Femur (tissue), 1 donor: ENCODE measurements around the gene HOXC10.
A peak's percentile ranks its signal among the peaks of the same experiment; 100 is the strongest.

Source experiments
- DNase-seq: peaks from one replicate; pipeline ENCODE4 v3.0.0-alpha.2; 2017

HOXC10 gene

DNA sequence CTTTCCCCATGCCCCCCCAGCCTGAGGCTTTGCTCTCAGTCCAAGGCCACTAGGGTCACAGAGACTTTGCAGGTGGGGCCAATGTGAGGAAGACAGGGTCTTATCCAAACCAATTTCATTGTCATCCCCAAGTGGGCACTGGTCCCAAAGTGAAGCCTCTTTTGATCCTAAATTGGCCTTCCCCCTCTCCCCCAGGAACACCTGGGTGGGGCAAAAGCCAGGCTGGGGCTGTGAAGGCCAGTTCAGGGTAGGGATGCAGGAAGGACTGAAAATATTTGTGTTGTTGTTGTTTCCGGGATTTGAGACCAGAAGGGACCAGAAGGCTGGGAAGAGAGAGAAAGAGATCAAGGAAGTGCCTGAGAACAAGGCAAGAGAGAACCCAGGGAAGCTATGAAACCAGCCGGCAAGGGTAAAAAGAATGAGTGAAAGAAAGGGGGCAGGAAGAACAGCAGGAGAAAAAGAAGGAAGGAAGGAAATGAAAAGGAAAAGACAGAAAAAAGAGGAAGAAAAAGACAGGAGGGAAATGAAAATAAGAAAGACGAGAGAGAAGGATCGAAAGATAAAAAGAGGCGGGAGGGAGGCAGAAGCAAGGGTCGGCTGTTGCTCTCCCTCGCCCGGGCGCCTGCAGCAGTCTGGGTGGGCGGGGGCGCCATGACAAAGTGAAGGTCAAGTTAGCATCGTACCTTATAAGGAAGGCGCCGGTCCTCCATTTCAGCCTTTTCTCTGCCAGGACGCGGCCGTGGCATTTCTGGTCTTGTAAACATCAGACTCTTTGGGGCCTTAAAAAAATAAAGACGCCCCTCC, 19.5 kb upstream of the HOXC10 start:
- peak; percentile 81 for DNase-seq

DNA sequence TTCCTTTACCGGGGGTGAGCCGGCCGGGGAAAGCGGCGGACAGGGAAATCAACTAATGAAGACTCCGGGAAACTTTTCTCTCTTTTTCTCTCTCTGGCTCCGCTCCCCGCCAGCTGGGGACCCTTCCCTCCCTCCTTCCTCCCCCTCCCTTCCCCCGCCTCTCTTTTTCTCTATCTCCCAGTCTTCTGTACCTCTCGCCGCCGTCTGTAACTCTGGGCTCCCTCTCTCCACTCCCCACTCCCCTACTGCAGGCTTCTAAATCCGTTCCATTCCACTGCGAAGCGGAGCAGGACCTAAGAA, 18.9 kb upstream of the HOXC10 start:
- no peak for DNase-seq

DNA sequence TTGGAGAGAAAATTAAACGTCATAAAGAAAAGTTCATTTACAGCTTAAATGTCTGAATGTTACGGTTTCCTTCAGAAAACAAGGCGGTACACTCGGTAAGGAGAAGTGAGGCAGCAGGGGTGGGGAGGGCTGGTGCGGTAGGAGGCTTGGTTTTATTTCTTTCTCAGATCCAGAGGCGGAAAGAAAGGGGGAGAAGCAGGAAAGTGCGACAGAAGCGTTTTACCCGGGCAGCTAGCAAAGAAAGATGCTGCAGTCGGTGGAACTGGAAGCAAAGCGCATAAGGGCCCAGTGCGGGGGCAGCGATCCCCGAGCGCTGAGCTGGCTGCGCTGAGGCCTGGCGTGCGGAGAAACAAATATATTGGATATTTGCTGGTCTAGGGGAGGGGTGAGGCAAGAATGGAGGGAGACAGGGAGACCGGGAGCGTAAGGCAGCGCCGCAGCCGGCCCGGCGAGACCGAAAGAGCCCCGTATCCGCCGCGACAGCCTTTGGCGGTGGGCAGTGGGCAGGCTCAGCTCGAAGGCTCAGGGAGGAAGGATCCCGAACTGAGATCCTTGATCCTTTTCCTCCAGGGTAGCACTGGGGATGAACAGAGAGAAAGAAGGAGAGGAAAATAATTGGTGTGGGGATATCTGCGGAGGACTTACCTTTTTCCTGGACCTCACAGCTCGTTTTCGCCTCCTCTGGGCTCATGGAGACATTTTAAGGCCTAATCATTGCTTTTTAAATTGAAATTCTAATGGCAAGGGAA, 18.4 kb upstream of the HOXC10 start:
- DNase-seq, result peak; percentile 53

DNA sequence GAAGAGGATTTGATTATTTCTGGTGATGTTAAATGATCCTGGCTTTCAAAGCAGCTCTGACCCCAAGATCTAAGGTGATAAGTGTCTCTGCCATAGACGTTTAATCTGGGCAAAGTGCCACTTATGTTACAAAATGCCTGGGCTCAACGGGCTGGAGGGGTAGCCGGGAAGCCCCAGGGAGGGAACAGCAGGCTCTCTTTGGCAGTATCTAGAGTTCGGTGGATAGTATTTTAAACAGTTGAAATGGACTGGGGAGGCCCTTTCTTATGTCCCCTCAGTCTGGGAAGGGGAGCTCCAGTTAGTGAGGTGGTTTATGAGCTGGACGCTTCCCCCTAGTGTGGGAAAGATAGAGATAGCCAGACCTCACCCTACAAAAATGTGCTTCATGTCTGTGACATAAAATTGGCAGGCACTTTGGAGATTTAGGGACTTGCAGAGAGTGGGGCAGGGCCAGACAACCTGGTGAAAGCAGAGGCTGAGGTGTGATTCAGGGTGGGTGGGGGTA, 17.5 kb upstream of the HOXC10 start:
- DNase-seq, result no peak

DNA sequence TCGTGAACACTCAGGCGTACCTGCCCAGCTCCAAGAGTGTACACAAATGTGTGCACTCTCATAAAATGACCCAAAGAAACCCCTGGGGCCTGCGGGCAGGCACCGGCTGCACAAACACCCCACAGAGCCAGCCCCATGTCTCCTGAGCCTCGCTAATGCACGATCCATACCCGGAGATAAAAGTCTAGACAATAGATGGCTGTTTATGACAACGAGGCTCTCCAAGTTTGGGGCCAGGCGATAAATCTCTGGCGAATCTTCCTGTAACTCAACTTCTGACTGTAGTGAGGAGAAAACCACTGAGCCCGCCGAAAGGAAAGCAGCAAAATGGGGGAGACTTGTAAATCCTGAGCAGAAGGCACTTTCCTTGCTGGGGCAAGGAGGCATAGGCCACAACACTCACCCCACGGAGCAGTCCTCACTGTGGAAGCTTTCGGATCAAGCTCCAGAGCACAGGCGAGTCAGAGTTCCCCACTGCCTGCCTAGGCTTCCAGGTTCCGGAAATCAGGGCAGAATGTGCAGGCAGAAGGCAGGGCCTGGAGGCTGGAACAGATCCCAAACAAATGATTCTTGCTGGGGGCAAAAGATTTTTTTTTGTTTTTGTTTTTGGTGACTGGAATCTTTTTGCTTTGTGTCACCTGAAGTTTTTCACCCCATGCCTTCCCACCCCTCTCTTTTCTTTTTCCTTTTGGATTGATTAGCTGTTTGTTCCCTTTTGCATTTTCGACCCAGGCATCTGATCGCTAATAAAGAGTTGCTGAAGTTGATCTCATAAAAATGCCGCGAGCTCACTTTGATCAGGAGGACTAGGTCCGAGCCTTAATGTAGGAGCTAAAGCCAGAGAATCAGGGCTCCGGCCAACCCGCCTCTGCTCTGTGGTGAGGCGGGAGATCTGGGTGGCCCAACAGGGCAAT, 16.5 kb upstream of the HOXC10 start:
- no peak for DNase-seq

DNA sequence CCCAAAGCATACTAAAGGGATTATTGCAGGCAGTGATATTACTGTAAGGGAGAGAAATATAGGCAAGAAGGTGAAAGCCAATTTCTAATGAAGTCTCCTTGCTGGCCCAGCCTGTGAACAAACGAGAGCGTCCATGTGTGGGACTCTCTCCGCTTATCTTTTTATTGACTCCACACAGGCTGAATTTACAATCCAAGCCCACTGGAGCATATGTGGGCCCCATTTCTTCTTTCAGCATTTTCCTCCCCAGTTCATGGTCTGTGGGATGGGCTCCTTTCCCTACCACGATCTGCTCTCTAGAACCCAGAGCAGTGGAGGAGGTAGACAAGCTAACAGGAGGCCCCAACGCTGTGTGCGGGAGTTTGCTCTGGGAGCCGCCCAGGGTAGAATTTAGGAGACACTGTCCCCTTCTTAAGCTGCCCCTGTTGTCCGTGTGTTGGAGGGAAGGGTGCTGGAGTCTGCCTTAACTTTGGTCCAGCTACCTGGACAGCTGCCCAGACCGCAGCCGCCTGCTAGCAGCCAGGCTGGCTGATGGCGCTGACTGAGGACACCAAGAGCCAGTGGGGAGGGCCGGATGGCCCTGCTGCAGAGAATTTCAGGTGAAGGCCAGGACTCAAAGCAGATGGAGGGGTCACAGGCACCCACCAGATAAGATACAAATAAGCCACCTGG, 15.2 kb upstream of the HOXC10 start:
- peak; percentile 60 for DNase-seq

DNA sequence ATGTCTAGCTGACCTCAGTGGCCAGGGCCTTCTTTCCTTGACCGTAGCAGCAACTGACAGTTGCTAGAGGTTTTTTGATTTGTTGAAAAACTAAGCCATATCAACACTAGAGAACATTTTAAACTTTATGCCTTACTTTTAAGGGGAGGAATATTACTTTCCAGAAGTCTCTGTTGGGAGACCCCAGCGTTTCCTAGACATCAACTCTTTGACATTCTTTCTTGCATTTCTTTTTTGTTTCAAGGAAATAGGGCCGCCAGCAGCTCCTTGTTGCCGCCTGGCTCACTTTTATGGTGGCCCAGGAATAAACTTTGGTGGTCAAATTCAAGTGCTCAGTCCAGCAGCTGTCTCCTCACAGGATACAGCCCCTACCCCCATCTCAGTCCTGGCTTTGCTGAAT, 14.5 kb upstream of the HOXC10 start:
- DNase-seq, result no peak

DNA sequence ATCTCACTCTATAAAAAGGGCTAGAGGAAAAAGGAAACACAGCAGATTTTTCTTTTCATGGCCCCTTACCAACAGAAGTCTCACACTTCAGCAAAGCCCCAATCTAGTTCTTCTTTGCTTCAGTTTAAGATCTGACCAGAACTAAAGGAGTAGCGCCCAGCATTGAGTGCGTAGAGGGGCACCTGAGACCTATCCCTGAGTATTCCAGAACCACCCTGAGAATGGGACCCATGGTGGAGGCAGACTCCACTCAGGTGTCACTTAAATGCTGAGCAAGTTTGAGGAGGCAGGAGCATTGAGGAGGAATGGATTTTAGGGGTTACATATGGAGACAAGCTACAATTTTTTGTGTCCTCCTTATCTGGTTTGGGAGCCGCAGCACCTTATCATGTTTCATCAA, 13.8 kb upstream of the HOXC10 start:
- DNase-seq, result no peak

DNA sequence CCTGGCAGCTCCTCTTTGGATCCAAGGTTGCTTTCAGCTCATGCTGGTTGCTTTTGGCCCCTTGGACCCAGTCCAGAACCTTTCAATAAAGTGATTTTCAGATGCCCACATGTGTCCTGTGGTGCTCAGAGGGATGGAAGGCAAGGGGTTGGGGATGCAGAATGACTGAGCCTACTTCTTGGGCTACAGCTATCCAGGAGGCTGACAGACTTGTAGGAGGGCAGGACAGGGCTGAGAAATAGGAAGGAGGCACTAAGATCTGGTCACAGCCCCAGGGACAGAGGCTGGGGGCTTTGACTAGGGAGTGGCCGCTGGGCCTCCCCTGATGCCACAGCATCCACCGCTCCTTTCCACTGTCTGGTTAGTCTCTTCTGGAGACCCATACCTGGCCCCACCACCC, 13.3 kb upstream of the HOXC10 start:
- no peak for DNase-seq

DNA sequence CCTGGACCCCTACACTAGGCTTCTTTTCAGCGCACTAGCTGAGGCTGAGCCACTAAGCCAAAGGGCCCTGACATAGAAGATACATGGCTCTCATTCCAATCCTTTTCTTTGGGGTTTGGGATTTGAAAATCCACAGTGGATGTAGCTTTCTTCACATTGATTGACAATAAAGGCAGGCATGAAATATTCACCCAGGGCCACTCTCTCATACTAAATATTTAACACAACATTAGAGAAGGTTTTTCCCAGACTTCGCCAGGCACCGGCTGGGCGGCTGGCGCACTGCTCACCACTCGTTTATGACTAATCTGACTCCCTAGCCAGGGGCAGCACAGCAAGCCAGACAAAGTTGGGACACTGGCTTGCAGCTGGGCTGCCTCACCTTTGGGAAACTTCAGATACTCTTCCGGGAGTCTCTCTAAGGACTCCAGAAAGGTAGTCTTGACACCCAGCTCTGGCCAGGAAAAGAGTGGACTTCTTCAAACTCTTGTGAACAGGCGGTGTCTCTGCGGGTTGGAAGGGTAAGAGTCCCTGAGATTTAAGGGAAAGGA, 12.7 kb upstream of the HOXC10 start:
- DNase-seq, result peak; percentile 42

DNA sequence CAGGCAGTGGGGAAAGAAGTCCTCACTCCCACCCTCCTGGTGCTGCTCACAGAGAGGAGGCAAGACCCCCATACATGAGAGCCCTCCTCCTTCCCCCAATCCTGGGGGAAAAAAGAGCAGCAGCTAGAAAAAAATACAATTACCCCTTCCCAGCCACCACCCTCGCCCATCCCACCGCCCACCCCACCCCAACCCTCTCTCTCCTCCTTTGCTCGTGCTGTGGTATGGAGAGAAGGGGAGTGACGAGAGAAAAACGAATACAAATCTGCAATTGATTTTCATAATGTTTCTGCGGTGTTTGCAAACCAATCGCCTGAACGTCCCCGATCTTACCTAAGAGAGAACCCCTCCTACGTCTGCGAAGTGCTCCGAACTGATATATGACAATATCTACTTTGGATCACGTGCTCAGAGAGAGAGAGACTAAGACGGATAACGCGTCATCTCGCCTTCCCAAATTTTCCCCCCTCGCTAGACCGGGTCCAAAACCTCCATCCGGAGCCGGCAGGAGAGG, 12.2 kb upstream of the HOXC10 start, which contains the start of gene HOXC11:
HOXC11 (plus strand) TSS at position 405 of the 514 bp plus-strand sequence. CDS start 116 bp downstream, outside the sequence.
- DNase-seq, result no peak

DNA sequence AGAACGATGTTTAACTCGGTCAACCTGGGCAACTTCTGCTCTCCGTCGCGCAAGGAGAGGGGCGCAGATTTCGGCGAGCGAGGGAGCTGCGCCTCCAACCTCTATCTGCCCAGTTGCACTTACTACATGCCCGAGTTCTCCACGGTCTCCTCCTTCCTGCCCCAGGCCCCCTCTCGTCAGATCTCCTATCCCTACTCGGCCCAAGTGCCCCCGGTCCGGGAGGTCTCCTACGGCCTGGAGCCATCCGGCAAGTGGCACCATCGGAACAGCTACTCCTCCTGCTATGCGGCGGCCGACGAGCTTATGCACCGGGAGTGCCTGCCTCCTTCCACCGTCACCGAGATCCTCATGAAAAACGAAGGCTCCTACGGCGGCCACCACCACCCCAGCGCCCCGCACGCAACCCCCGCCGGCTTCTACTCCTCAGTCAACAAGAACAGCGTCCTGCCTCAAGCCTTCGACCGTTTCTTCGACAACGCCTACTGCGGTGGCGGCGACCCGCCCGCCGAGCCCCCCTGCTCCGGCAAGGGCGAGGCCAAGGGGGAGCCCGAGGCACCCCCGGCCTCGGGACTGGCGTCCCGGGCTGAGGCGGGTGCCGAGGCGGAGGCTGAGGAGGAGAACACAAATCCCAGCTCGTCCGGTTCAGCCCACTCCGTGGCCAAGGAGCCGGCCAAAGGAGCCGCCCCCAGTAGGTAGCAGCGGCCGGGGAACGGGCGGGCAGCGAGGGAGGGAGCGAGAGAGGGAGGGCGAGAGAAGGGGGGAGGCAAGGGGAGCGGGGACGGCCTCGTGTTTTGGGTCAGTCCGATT, 11.5 kb upstream of the HOXC10 start:
- DNase-seq, result peak; percentile 78

DNA sequence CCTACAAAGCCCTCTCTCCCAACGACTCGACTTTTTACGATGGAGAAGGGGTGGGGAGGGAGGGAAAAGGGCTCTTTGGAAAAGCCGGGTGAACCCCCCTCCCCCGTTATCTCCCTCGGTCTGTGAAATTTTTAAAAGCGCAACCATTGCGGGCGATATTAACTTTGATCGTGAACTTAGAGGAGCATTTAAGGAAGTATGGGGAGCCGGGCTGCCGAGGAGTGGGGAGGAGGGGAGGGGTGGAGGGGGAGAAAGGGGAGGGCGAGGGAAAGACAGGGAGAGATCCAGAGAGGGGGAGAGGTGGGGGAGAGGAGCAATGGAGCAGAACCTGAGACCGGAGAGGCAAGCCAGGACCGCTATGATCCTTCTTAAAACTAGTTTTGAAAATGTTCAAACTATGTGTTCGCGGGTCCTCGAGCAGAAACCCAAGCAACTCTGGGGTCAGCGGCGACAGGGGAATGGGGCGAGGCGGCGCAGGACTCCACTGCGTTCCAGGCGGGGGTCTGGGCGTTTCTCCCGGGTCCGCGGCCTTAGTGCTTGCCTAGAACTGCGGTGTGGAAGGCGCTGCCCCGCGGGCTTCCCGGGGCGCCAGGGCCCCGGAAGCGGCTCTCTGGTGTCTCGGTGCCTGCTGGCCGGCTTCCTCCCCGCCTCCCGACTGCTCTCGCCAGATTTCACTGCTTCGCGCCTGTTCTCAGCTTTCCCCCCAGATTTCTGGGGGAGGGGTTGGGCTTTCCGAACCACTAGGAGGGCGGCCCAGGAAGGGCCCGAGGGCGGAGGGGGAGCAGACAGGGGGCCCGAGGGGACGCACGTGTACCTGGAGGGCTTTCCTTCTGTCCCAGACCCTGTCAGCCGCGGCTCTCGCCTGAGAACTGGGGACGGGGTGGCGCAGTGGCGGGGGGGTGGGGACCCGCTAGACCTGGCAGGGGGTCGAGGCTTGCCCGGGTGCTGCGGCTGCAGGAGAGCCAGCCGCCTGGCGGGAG, 10.6 kb upstream of the HOXC10 start, which contains the start of gene HOTAIR:
HOTAIR (minus strand) TSS at position 871 of the 980 bp plus-strand sequence.
- DNase-seq, result peak; percentile 81

DNA sequence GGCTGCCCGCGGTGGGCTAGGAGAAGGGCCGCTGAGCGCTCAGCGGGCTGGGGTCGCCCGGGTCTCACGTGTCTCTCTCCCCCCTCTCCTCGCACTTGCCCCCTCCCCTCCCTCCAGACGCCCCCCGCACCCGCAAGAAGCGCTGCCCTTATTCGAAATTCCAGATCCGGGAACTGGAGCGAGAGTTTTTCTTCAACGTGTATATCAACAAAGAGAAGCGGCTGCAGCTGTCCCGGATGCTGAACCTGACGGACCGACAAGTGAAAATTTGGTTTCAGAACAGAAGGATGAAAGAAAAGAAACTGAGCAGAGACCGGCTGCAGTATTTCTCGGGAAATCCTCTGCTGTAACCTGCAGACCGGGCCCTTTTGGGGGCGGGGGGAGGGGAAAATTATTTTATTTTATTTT, 9.9 kb upstream of the HOXC10 start:
- peak; percentile 50 for DNase-seq

DNA sequence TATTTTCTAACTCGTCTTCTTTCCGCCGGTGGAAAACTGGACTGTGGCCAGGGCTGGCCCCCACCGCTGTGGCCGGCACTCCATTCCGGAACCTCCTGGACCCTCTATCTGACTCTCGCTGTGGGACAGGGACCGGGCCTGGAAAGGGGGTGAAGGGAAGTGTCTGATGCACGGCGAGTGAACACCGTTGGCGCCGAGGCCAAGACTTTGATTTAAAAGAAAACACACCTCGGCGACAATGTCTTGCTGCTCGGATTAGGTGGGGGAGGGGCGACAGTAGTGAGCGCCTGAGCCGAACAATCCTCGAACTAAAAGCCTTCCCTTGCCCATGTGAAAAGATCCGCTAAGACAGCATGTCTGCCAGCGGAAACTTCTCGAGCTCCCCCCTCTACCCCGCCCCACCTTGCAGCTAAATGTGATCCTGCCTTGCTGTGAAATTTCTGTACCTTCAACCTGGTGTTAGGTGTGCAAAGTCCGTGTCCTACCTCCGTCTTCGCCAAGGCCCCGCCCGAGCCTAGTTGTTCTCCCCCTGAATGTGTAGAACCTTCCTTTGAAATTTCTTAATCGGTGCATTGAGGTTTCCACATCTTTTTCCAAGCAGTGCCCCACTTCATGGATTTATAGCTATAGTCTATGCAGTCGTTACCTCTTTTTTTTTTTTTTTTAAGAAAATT, 9.3 kb upstream of the HOXC10 start:
- DNase-seq, result peak; percentile 44

DNA sequence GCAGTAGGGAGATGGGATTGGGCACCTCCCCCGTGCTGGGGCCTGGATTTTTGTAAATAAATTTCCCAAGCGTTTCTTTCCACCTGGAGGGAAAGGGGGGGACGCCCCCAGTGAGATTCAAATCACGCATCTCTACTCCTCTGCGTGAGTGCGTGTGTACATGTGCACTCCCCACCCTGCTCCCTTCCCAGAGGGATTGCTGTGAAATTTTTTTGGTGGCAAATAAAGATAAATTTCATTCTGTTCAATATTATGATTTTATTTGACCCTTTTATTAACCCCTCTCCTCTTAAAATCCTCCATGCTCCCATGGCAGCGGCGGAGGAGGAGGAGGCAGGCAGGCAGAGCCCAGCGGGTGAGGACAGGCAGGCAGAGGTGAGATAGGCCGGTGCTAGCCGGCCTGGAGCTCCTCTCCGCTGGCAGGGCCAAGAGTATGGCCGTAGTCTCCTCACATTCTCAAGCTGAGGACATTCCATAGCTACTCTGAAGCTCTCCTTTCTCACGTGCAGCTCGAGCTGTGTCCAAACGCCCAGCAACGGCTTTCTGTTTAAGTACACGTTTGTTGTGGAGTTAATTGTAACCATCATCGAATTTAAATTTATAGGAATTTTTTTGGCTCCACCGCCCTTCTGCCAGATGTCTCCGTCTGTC, 8.6 kb upstream of the HOXC10 start:
- DNase-seq, result peak; percentile 84

DNA sequence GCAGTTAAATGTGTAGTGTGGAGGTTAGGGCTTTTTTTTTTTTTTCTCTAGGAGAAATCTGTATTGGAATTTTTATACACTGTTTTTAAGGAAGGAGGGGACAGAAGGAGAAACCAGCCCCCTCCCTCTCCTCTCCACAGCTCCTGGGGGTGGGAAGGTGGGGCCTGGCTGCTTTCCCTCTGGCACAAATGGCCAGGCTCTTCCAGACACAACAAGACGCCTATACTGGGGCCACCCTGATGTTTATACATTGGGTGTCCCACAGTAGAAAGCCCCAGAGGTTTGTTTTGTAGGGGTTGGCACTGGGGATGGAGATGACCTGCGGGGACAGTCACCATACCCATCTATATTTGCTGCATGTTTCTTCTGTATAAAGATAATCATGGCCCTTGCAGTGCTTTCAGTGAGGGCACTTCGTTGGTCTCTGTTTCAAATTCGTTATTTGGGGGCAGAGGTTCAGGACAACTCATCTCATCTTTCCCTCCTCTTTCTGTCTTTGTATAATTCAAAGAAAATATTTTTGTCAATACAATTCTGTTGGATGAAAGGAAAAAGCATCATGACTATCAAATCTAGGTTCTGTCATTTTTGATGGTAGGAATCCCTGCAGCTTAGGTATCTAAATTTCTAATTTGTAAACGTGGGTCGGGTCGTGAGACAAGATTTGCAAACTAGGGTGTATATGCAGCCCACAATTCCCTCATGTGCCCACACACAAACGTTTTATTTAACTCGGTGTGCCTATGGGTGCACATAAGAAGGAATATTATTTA, 7.9 kb upstream of the HOXC10 start:
- DNase-seq, result no peak
